Nephron progenitor cell (in vitro differentiated cells): ENCODE results near the gene LMX1B.

Experiments used
- DNase-seq: peaks from one replicate; pipeline ENCODE4 v3.0.0; 2021
- H3K27ac Mint-ChIP-seq: 2 replicates; pipeline ENCODE4 v1.8.0; 2021; ENCODE audit warnings: mild to moderate bottlenecking, moderate library complexity, mixed read lengths
- H3K27me3 Mint-ChIP-seq: 2 replicates; pipeline ENCODE4 v1.8.0; 2021; ENCODE audit warnings: mild to moderate bottlenecking, low read depth, mixed read lengths; ENCODE audit not compliant: poor library complexity
- H3K36me3 Mint-ChIP-seq: 2 replicates; pipeline ENCODE4 v1.8.0; 2021; ENCODE audit warnings: low read depth, mixed read lengths
- H3K4me1 Mint-ChIP-seq: 2 replicates; pipeline ENCODE4 v1.8.0; 2021; ENCODE audit warnings: mixed read lengths
- H3K4me3 Mint-ChIP-seq: 2 replicates; pipeline ENCODE4 v1.8.0; 2021; ENCODE audit warnings: mild to moderate bottlenecking, moderate library complexity, mixed read lengths
- H3K9me3 Mint-ChIP-seq: 2 replicates; pipeline ENCODE4 v1.8.0; 2021; ENCODE audit warnings: mild to moderate bottlenecking, moderate library complexity, mixed read lengths
- CTCF ChIP-seq: fragments of 200-600 bp; sonication (generic); IDR thresholded peaks from 2 replicates; pipeline ENCODE4 v1.5.0; 2021; ENCODE audit warnings: antibody characterized with exemption

LMX1B gene

DNA sequence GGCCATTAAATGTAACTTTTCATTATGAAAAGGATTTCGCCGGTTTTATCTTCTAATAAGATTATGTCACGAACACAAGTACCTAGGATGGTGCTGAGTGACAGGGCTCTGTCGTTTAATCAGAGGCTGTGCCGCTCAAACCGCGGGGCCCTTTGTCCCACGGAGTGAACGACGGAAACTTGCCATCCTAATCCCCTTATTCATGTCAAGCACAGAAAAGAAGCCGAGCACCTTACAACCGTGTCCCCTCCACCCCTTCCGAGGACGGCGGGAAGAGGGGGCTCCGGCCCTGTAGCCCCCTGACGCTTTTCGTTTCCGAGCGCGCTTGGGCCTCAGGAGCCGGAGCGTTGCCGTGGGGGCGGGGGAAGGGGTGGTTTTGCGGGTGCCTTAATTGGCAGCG lies 11.2 kb downstream of the LMX1B start:
- H3K9me3 Mint-ChIP-seq, result no peaks in the 10 kb centered on the region
- no peak for DNase-seq
- peak overlapping the region; percentile 72 for H3K27ac Mint-ChIP-seq
- peak overlapping the region; percentile 70 for H3K4me3 Mint-ChIP-seq
- peaks cover 92% of the 10 kb centered on the region for H3K4me1 Mint-ChIP-seq
- H3K27me3 Mint-ChIP-seq, result peaks cover 75% of the 10 kb centered on the region
- TF ChIP-seq CTCF, result no peak
- H3K36me3 Mint-ChIP-seq, result no peaks in the 10 kb centered on the region

- H3K4me3 Mint-ChIP-seq, result peak overlapping the region; percentile 78
- H3K27me3 Mint-ChIP-seq, result peaks cover 75% of the 10 kb centered on the region
- no peaks in the 10 kb centered on the region for H3K9me3 Mint-ChIP-seq
- peak overlapping the region; percentile 92 for H3K27ac Mint-ChIP-seq
- no peak for TF ChIP-seq CTCF
- peak; percentile 66 for DNase-seq
- no peaks in the 10 kb centered on the region for H3K36me3 Mint-ChIP-seq
- peaks cover 91% of the 10 kb centered on the region for H3K4me1 Mint-ChIP-seq
Measured at GRCh38 chr9:126625329-126626126, 11.8 kb downstream of the LMX1B start.

DNA sequence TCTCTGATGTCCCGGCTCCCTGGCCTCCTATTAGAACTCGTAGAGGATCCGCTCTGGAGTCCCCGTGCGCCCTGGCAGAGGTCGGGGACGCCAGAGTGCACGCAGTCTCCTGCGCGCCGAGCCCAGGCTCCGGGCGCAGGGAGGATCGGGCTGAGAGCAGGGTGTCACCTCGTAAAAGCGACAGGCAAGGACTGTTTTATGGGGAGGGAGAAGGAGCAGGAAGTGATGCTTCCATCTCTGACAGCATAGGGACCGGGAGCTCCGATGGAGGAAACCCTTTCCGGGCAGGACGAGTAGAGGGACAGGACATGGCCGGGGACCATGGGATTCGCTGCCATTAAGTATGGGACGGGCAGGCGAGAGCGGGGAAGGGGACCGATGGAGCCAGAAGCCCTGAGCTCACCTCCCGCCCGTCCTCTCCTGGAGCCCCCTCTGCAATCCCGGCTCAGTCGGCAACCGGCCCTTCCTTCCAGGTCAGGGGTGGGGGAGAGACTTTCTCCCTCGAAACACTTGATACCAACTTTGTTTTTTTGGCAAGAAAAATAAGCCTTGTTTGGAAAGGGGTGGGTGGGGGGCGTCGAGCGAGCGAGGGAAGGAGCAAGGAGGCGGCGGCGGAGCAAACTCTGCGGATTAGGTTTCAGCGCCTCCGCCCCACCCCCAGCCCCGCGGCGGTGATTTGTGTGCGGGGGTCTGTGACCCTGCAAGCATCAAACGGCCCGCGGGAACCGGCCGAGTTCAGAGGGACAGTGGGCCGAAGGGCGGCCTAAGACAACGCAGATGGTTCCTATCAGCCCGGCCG lies 12.6 kb downstream of the LMX1B start:
- peak overlapping the region; percentile 92 for H3K27ac Mint-ChIP-seq
- H3K4me3 Mint-ChIP-seq, result peak overlapping the region; percentile 78
- H3K27me3 Mint-ChIP-seq, result peaks cover 72% of the 10 kb centered on the region
- peak; percentile 93 for DNase-seq
- peaks cover 91% of the 10 kb centered on the region for H3K4me1 Mint-ChIP-seq
- no peaks in the 10 kb centered on the region for H3K9me3 Mint-ChIP-seq
- TF ChIP-seq CTCF, result no peak
- no peaks in the 10 kb centered on the region for H3K36me3 Mint-ChIP-seq

GRCh38 chr9:126626926-126627233 lies 13.2 kb downstream of the LMX1B start:
- H3K4me3 Mint-ChIP-seq, result peak overlapping the region; percentile 78
- H3K9me3 Mint-ChIP-seq, result no peaks in the 10 kb centered on the region
- H3K4me1 Mint-ChIP-seq, result peaks cover 91% of the 10 kb centered on the region
- peaks cover 67% of the 10 kb centered on the region for H3K27me3 Mint-ChIP-seq
- no peak for TF ChIP-seq CTCF
- no peak for DNase-seq
- H3K36me3 Mint-ChIP-seq, result no peaks in the 10 kb centered on the region
- no peak overlapping the region for H3K27ac Mint-ChIP-seq

- Mint-ChIP-seq H3K4me1 (peaks cover 91% of the 10 kb centered on the region), H3K27me3 (peaks cover 66% of the 10 kb centered on the region), H3K9me3 (no peaks in the 10 kb centered on the region), H3K27ac (peak overlapping the region; percentile 27), H3K4me3 (peak overlapping the region; percentile 48), H3K36me3 (no peaks in the 10 kb centered on the region)
- TF ChIP-seq CTCF, result no peak
- DNase-seq, result no peak
Measured at GRCh38 chr9:126628146-126628545, 14.4 kb downstream of the LMX1B start.
